Measurements from ENCODE around the gene PARD3B.

Gene PARD3B

DNA sequence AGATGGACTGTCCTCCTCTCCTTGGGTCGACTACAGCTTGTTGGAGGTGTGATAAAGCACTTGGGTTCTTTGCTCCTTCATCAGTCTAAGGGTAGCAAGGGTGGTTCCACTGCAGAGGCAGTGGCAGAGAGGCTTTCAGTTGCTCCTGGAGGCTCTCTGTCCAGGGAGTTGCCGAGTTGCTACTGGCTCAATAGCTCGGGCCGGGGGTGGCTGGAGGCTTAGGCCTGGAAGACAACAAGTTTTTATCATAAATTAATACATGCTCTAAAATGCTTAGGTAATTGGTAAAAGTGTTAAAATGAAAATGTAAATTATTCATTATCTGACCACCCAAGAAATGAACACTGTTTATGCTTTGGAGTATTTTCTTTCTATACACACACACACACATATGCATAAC lies 975.0 kb downstream of the PARD3B start:
- no peaks in the 10 kb centered on the region for H3F3A ChIP-seq (ENCODE audit: insufficient read depth, low read length)
- no peaks in the 10 kb centered on the region for H3K79me2 ChIP-seq (ENCODE audit: low read length)
- H3K27me3 ChIP-seq (replicated peaks; ENCODE audit: insufficient read depth, low read length): no peaks in the 10 kb centered on the region
- no peak overlapping the region for H2AFZ ChIP-seq (ENCODE audit: low read length)
- no peak for DNase-seq
- no peaks in the 10 kb centered on the region for H4K20me1 ChIP-seq (ENCODE audit: insufficient read depth, low read length)
- H3K36me3 ChIP-seq (replicated peaks; ENCODE audit: insufficient read depth, low read length): no peaks in the 10 kb centered on the region
- H3K4me1 ChIP-seq (ENCODE audit: low read length): no peaks in the 10 kb centered on the region
- no peak overlapping the region for H3K4me2 ChIP-seq (ENCODE audit: low read depth, low read length)
- TF ChIP-seq EZH2 (optimal IDR thresholded peaks at IDR 0.05; ENCODE audit: low read depth, low read length): no peak
- no peak for TF ChIP-seq EZH2phosphoT487 (IDR thresholded peaks at IDR 0.05; ENCODE audit: low read length)
- TF ChIP-seq, protein P1, sequence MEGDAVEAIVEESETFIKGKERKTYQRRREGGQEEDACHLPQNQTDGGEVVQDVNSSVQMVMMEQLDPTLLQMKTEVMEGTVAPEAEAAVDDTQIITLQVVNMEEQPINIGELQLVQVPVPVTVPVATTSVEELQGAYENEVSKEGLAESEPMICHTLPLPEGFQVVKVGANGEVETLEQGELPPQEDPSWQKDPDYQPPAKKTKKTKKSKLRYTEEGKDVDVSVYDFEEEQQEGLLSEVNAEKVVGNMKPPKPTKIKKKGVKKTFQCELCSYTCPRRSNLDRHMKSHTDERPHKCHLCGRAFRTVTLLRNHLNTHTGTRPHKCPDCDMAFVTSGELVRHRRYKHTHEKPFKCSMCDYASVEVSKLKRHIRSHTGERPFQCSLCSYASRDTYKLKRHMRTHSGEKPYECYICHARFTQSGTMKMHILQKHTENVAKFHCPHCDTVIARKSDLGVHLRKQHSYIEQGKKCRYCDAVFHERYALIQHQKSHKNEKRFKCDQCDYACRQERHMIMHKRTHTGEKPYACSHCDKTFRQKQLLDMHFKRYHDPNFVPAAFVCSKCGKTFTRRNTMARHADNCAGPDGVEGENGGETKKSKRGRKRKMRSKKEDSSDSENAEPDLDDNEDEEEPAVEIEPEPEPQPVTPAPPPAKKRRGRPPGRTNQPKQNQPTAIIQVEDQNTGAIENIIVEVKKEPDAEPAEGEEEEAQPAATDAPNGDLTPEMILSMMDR (IDR thresholded peaks at IDR 0.05; ENCODE audit: low read length): no peak
- H3K9ac ChIP-seq (ENCODE audit: low read length): no peak overlapping the region
- no peak overlapping the region for H3K4me3 ChIP-seq (ENCODE audit: low read length)
- H3K27ac ChIP-seq (ENCODE audit: low read length): no peak overlapping the region
- no peaks in the 10 kb centered on the region for H3K9me3 ChIP-seq (replicated peaks; ENCODE audit: insufficient read depth, low read length)
- no peaks in the 10 kb centered on the region for H3K9me2 ChIP-seq (replicated peaks; ENCODE audit: insufficient read depth, low read length)

DNA sequence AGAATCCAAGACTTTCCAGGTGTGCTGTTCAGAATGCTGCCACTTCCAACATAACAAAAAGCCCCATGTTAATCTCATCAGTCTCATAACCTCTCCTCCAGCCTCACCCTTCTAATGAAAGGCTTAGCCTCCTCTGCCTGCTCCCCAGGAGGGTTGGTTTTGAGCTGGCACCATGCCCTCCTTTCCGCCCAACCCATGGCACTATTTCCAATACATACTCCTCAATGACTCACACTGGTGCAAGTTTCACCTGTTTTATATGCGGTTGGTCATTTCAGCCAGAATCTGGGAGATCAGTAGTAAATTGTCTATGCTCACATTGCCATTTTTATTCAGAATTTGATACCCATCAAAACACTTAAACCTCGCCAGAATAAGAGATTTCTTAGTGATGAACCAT lies 979.4 kb downstream of the PARD3B start:
- TF ChIP-seq, protein P1 (IDR thresholded peaks at IDR 0.05; ENCODE audit: low read length): no peak
- TF ChIP-seq EZH2phosphoT487 (IDR thresholded peaks at IDR 0.05; ENCODE audit: low read length) (no peak), EZH2 (optimal IDR thresholded peaks at IDR 0.05; ENCODE audit: low read depth, low read length) (no peak)
- no peaks in the 10 kb centered on the region for H3K36me3 ChIP-seq (replicated peaks; ENCODE audit: insufficient read depth, low read length)
- H3K9ac ChIP-seq (ENCODE audit: low read length): no peak overlapping the region
- no peaks in the 10 kb centered on the region for H3K9me3 ChIP-seq (replicated peaks; ENCODE audit: insufficient read depth, low read length)
- no peak overlapping the region for H3K4me3 ChIP-seq (ENCODE audit: low read length)
- H3K27ac ChIP-seq (ENCODE audit: low read length): no peak overlapping the region
- no peak for DNase-seq
- H3K4me2 ChIP-seq (ENCODE audit: low read depth, low read length): no peak overlapping the region
- no peaks in the 10 kb centered on the region for H3K4me1 ChIP-seq (ENCODE audit: low read length)
- no peaks in the 10 kb centered on the region for H3K79me2 ChIP-seq (ENCODE audit: low read length)
- no peaks in the 10 kb centered on the region for H3K27me3 ChIP-seq (replicated peaks; ENCODE audit: insufficient read depth, low read length)
- no peaks in the 10 kb centered on the region for H3K9me2 ChIP-seq (replicated peaks; ENCODE audit: insufficient read depth, low read length)
- H3F3A ChIP-seq (ENCODE audit: insufficient read depth, low read length): no peaks in the 10 kb centered on the region
- H2AFZ ChIP-seq (ENCODE audit: low read length): no peak overlapping the region
- H4K20me1 ChIP-seq (ENCODE audit: insufficient read depth, low read length): no peaks in the 10 kb centered on the region

DNA sequence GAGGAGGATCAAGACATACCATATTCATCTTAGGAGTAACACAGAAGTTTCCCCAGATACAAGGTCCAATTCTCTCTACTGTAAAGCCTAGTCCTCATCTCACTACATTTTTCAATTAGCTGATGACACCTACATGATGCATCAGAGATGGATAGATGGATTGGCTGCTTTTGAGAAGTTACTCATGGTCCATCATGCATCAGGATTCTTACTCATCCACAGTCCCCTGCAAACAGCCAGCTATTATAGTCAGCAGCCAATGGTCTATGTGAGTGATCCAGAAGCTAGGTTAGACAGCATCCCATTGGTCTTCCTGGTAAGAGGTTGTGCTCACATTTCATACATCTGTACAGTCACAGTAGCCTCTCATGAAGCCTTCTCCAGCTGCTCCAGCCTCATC lies 982.5 kb downstream of the PARD3B start:
- Histone ChIP-seq H3K9me3 (replicated peaks; ENCODE audit: insufficient read depth, low read length) (no peaks in the 10 kb centered on the region), H3K79me2 (ENCODE audit: low read length) (no peaks in the 10 kb centered on the region), H3K4me1 (ENCODE audit: low read length) (no peaks in the 10 kb centered on the region), H3F3A (ENCODE audit: insufficient read depth, low read length) (no peaks in the 10 kb centered on the region), H2AFZ (ENCODE audit: low read length) (no peak overlapping the region), H3K4me2 (ENCODE audit: low read depth, low read length) (no peak overlapping the region), H3K36me3 (replicated peaks; ENCODE audit: insufficient read depth, low read length) (no peaks in the 10 kb centered on the region), H4K20me1 (ENCODE audit: insufficient read depth, low read length) (no peaks in the 10 kb centered on the region), H3K27me3 (replicated peaks; ENCODE audit: insufficient read depth, low read length) (no peaks in the 10 kb centered on the region), H3K4me3 (ENCODE audit: low read length) (no peak overlapping the region), H3K27ac (ENCODE audit: low read length) (no peak overlapping the region), H3K9ac (ENCODE audit: low read length) (no peak overlapping the region), H3K9me2 (replicated peaks; ENCODE audit: insufficient read depth, low read length) (no peaks in the 10 kb centered on the region)
- TF ChIP-seq, protein P1 (IDR thresholded peaks at IDR 0.05; ENCODE audit: low read length): no peak
- no peak for TF ChIP-seq EZH2phosphoT487 (IDR thresholded peaks at IDR 0.05; ENCODE audit: low read length)
- TF ChIP-seq EZH2 (optimal IDR thresholded peaks at IDR 0.05; ENCODE audit: low read depth, low read length): no peak
- no peak for DNase-seq

All from MM.1S (cell line).